K562 (cell line): ENCODE measurements around the gene GALNT18.
"Not testable (repeated sequence)": the region's sequence is repeated elsewhere in the genome, so short reads cannot be mapped to it uniquely, and the experiment has no call there.

Experiments
- FOXM1 ChIP-seq, 2 experiments: fragments of 450-650 bp in 1 of 2; sonication (generic) in 1 of 2; formaldehyde crosslinking in 1 of 2; IDR thresholded peaks; 2 replicates each; pipeline versions ENCODE4 v1.6.1 to v1.9.0; 2017 to 2022; ENCODE audit warnings: low read depth in 2 of 2, mild to moderate bottlenecking in 2 of 2, missing genetic modification reagents in 1 of 2, moderate library complexity in 1 of 2
- HNRNPLL ChIP-seq: fragments of 200-400 bp; formaldehyde crosslinking; IDR thresholded peaks from 2 replicates; pipeline ENCODE4 v1.6.1; 2017; ENCODE audit warnings: low read length, low read depth, mild to moderate bottlenecking; ENCODE audit not compliant: poor library complexity, severe bottlenecking
- JUN ChIP-seq, 2 experiments: sonication (generic) in 1 of 2; formaldehyde crosslinking in 1 of 2; IDR thresholded peaks; 2 replicates each; pipeline versions ENCODE4 v1.6.1 to v1.8.0; 2012 to 2022; ENCODE audit warnings: borderline replicate concordance in 2 of 2, mild to moderate bottlenecking in 2 of 2, improper control_type of control experiment in 1 of 2, low read depth in 1 of 2, low read length in 1 of 2, missing genetic modification reagents in 1 of 2
- MYNN ChIP-seq, 2 experiments: sonication (generic); formaldehyde crosslinking in 1 of 2; IDR thresholded peaks; 2 replicates each; pipeline versions ENCODE4 v1.5.0 to v1.6.1; 2016 to 2020; ENCODE audit warnings: antibody characterized with exemption in 1 of 2, missing genetic modification reagents in 1 of 2
- POLR2A ChIP-seq: fragments of 450-650 bp; conservative IDR thresholded peaks from 2 replicates; pipeline ENCODE4 v1.6.1; 2016
- POLR2AphosphoS5 ChIP-seq: IDR thresholded peaks from 2 replicates; pipeline ENCODE4 v1.6.1; 2011; ENCODE audit warnings: mild to moderate bottlenecking, low read depth, low read length, moderate library complexity; ENCODE audit not compliant: control insufficient read depth, insufficient read depth
- TF ChIP-seq, protein P1 (sequence below): IDR thresholded peaks from 2 replicates; pipeline ENCODE4 v1.6.1; 2012; ENCODE audit warnings: low read depth, low read length, improper control_type of control experiment, borderline replicate concordance
- TF ChIP-seq, protein P2 (sequence below), 2 experiments: fragments of 450-650 bp in 1 of 2; sonication (generic) in 1 of 2; formaldehyde crosslinking in 1 of 2; IDR thresholded peaks; 2 replicates each; pipeline versions ENCODE4 v1.7.1 to v1.9.0; 2016 to 2022; ENCODE audit warnings: inconsistent platforms in 1 of 2, mild to moderate bottlenecking in 1 of 2, missing genetic modification reagents in 1 of 2

DNA sequence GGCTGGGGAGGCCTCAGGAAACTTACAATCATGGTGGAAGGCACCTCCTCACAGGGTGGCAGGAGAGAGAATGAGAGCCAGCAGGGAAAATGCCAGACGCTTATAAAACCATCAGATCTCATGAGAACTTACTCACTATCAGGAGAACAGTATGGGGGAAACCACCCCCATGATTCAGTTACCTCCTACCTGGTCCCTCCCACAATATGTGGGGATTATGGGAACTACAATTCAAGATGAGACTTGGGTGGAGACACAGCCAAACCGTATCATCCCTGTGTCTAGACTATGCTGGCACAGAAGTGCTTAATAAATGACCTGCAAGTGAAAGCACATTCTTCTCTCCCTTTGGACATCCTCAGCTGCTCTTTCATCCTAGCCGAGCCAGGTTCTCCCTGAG lies 174.2 kb downstream of the GALNT18 start:
- TF ChIP-seq POLR2AphosphoS5; HNRNPLL; JUN (IDR thresholded peaks at IDR 0.05; ENCODE audit: borderline replicate concordance, low read depth, low read length); JUN (CRISPR knock-in tag; IDR thresholded peaks at IDR 0.05; ENCODE audit: borderline replicate concordance); MYNN (IDR thresholded peaks at IDR 0.05); MYNN (CRISPR knock-in tag; IDR thresholded peaks at IDR 0.05); FOXM1 (IDR thresholded peaks at IDR 0.05; ENCODE audit: low read depth); FOXM1 (CRISPR knock-in tag; IDR thresholded peaks at IDR 0.05; ENCODE audit: low read depth); POLR2A: not testable (repeated sequence)
- TF ChIP-seq, protein P1, sequence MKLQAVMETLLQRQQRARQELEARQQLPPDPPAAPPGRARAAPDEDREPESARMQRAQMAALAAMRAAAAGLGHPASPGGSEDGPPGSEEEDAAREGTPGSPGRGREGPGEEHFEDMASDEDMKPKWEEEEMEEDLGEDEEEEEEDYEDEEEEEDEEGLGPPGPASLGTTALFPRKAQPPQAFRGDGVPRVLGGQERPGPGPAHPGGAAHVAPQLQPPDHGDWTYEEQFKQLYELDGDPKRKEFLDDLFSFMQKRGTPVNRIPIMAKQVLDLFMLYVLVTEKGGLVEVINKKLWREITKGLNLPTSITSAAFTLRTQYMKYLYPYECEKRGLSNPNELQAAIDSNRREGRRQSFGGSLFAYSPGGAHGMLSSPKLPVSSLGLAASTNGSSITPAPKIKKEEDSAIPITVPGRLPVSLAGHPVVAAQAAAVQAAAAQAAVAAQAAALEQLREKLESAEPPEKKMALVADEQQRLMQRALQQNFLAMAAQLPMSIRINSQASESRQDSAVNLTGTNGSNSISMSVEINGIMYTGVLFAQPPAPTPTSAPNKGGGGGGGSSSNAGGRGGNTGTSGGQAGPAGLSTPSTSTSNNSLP, result not testable (repeated sequence)
- TF ChIP-seq, protein P2, sequence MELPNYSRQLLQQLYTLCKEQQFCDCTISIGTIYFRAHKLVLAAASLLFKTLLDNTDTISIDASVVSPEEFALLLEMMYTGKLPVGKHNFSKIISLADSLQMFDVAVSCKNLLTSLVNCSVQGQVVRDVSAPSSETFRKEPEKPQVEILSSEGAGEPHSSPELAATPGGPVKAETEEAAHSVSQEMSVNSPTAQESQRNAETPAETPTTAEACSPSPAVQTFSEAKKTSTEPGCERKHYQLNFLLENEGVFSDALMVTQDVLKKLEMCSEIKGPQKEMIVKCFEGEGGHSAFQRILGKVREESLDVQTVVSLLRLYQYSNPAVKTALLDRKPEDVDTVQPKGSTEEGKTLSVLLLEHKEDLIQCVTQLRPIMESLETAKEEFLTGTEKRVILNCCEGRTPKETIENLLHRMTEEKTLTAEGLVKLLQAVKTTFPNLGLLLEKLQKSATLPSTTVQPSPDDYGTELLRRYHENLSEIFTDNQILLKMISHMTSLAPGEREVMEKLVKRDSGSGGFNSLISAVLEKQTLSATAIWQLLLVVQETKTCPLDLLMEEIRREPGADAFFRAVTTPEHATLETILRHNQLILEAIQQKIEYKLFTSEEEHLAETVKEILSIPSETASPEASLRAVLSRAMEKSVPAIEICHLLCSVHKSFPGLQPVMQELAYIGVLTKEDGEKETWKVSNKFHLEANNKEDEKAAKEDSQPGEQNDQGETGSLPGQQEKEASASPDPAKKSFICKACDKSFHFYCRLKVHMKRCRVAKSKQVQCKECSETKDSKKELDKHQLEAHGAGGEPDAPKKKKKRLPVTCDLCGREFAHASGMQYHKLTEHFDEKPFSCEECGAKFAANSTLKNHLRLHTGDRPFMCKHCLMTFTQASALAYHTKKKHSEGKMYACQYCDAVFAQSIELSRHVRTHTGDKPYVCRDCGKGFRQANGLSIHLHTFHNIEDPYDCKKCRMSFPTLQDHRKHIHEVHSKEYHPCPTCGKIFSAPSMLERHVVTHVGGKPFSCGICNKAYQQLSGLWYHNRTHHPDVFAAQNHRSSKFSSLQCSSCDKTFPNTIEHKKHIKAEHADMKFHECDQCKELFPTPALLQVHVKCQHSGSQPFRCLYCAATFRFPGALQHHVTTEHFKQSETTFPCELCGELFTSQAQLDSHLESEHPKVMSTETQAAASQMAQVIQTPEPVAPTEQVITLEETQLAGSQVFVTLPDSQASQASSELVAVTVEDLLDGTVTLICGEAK (IDR thresholded peaks at IDR 0.05), result not testable (repeated sequence)
- TF ChIP-seq, protein P2 (CRISPR knock-in tag; IDR thresholded peaks at IDR 0.05), result not testable (repeated sequence)
